Chondrocyte (in vitro differentiated cells): ENCODE measurements around the gene TBXAS1. TPM values are rescaled to one million over a fixed set of nuclear protein-coding genes. Genes with fewer than 3 reads are reported as not detected.

Experiments used
- DNase-seq: peaks from one replicate; pipeline ENCODE4 v3.0.0; 2021; ENCODE audit warnings: mixed read lengths, low spot score
- H3K27ac Mint-ChIP-seq: one replicate; pipeline ENCODE4 v1.8.0; 2021; ENCODE audit warnings: mild to moderate bottlenecking, moderate library complexity, mixed read lengths; ENCODE audit not compliant: unreplicated experiment
- H3K27me3 Mint-ChIP-seq: 2 replicates; pipeline ENCODE4 v1.8.0; 2021; ENCODE audit warnings: low read depth, mixed read lengths
- H3K36me3 Mint-ChIP-seq: 2 replicates; pipeline ENCODE4 v1.8.0; 2021; ENCODE audit warnings: low read depth, mixed read lengths
- H3K4me1 Mint-ChIP-seq: 2 replicates; pipeline ENCODE4 v1.8.0; 2021; ENCODE audit warnings: low read depth, mild to moderate bottlenecking, mixed read lengths
- H3K4me3 Mint-ChIP-seq: one replicate; pipeline ENCODE4 v1.8.0; 2021; ENCODE audit warnings: mild to moderate bottlenecking, moderate library complexity, mixed read lengths; ENCODE audit not compliant: unreplicated experiment
- H3K9me3 Mint-ChIP-seq: 2 replicates; pipeline ENCODE4 v1.8.0; 2021; ENCODE audit warnings: low read depth, mixed read lengths
- CTCF ChIP-seq: fragments of 200-600 bp; sonication (generic); IDR thresholded peaks from 2 replicates; pipeline ENCODE4 v1.5.0; 2021; ENCODE audit warnings: antibody characterized with exemption, mild to moderate bottlenecking, moderate library complexity
- total RNA-seq: library from RNA; stranded (reverse); gene quantifications from 3 replicates; pipeline ENCODE4 v1.2.1, GENCODE V29; 2021

TBXAS1 gene
- total RNA-seq, 1 donor from 2014 or later, result 2.4 TPM

- H3K27ac Mint-ChIP-seq, result no peak overlapping the region
- H3K4me3 Mint-ChIP-seq, result no peak overlapping the region
- peaks cover 10% of the 10 kb centered on the region for H3K27me3 Mint-ChIP-seq
- DNase-seq, result no peak
- H3K36me3 Mint-ChIP-seq, result peaks cover 13% of the 10 kb centered on the region
- no peak for TF ChIP-seq CTCF
- peaks cover 9% of the 10 kb centered on the region for H3K4me1 Mint-ChIP-seq
- peaks cover 21% of the 10 kb centered on the region for H3K9me3 Mint-ChIP-seq
Measured at GRCh38 chr7:139946533-139946932, 117.5 kb downstream of the TBXAS1 start.

GRCh38 chr7:139947021-139947420 is 118.0 kb downstream of the TBXAS1 start:
- peaks cover 11% of the 10 kb centered on the region for H3K27me3 Mint-ChIP-seq
- H3K36me3 Mint-ChIP-seq, result peaks cover 13% of the 10 kb centered on the region
- peaks cover 9% of the 10 kb centered on the region for H3K4me1 Mint-ChIP-seq
- TF ChIP-seq CTCF, result no peak
- no peak overlapping the region for H3K27ac Mint-ChIP-seq
- no peak for DNase-seq
- peaks cover 21% of the 10 kb centered on the region for H3K9me3 Mint-ChIP-seq
- no peak overlapping the region for H3K4me3 Mint-ChIP-seq

- H3K4me1 Mint-ChIP-seq, result peaks cover under 1% of the 10 kb centered on the region
- peaks cover 11% of the 10 kb centered on the region for H3K27me3 Mint-ChIP-seq
- DNase-seq, result no peak
- no peak overlapping the region for H3K4me3 Mint-ChIP-seq
- peaks cover 21% of the 10 kb centered on the region for H3K9me3 Mint-ChIP-seq
- H3K27ac Mint-ChIP-seq, result no peak overlapping the region
- H3K36me3 Mint-ChIP-seq, result peaks cover 13% of the 10 kb centered on the region
- no peak for TF ChIP-seq CTCF
Measured at GRCh38 chr7:139948167-139948566, 119.1 kb downstream of the TBXAS1 start.

GRCh38 chr7:139948587-139949335 is 119.7 kb downstream of the TBXAS1 start:
- H3K27ac Mint-ChIP-seq, result no peak overlapping the region
- no peaks in the 10 kb centered on the region for H3K4me1 Mint-ChIP-seq
- peaks cover 11% of the 10 kb centered on the region for H3K27me3 Mint-ChIP-seq
- DNase-seq, result no peak
- TF ChIP-seq CTCF, result no peak
- H3K9me3 Mint-ChIP-seq, result peaks cover 21% of the 10 kb centered on the region
- no peak overlapping the region for H3K4me3 Mint-ChIP-seq
- H3K36me3 Mint-ChIP-seq, result peaks cover 13% of the 10 kb centered on the region

- Mint-ChIP-seq H3K4me3 (no peak overlapping the region), H3K27ac (no peak overlapping the region), H3K4me1 (no peaks in the 10 kb centered on the region), H3K27me3 (peaks cover 9% of the 10 kb centered on the region), H3K9me3 (peaks cover 21% of the 10 kb centered on the region), H3K36me3 (peaks cover 13% of the 10 kb centered on the region)
- no peak for TF ChIP-seq CTCF
- no peak for DNase-seq
Measured at GRCh38 chr7:139949629-139950028, 120.6 kb downstream of the TBXAS1 start.
